ENCODE results near the gene DCC.

DCC gene

GRCh38 chr18:52435301-52435700, 95.3 kb downstream of the DCC start:
- DNase-seq (ENCODE audit: low read depth), result no peak
- no peak for TF ChIP-seq CTCF (IDR thresholded peaks at IDR 0.05; ENCODE audit: low read length, missing control alignments)
- no peak overlapping the region for H3K4me3 ChIP-seq (replicated peaks; ENCODE audit: low read depth, low read length)

GRCh38 chr18:52437161-52437560, 97.2 kb downstream of the DCC start:
- no peak for DNase-seq (ENCODE audit: low read depth)
- H3K4me3 ChIP-seq (replicated peaks; ENCODE audit: low read depth, low read length), result no peak overlapping the region
- no peak for TF ChIP-seq CTCF (IDR thresholded peaks at IDR 0.05; ENCODE audit: low read length, missing control alignments)

GRCh38 chr18:52439457-52439856, 99.5 kb downstream of the DCC start:
- DNase-seq (ENCODE audit: low read depth), result no peak
- TF ChIP-seq CTCF (IDR thresholded peaks at IDR 0.05; ENCODE audit: low read length, missing control alignments), result no peak
- H3K4me3 ChIP-seq (replicated peaks; ENCODE audit: low read depth, low read length), result no peak overlapping the region

GRCh38 chr18:52441794-52442193, 101.8 kb downstream of the DCC start:
- DNase-seq (ENCODE audit: low read depth), result no peak
- no peak overlapping the region for H3K4me3 ChIP-seq (replicated peaks; ENCODE audit: low read depth, low read length)
- no peak for TF ChIP-seq CTCF (IDR thresholded peaks at IDR 0.05; ENCODE audit: low read length, missing control alignments)

- DNase-seq (ENCODE audit: low read depth), result no peak
- TF ChIP-seq CTCF (IDR thresholded peaks at IDR 0.05; ENCODE audit: low read length, missing control alignments), result no peak
- no peak overlapping the region for H3K4me3 ChIP-seq (replicated peaks; ENCODE audit: low read depth, low read length)
Measured at GRCh38 chr18:52442686-52443085, 102.7 kb downstream of the DCC start.

- no peak for TF ChIP-seq CTCF (IDR thresholded peaks at IDR 0.05; ENCODE audit: low read length, missing control alignments)
Measured at GRCh38 chr18:52451256-52451655, 111.3 kb downstream of the DCC start.

GRCh38 chr18:52451851-52452250, 111.9 kb downstream of the DCC start:
- no peak for DNase-seq (ENCODE audit: low read depth)
- no peak overlapping the region for H3K4me3 ChIP-seq (replicated peaks; ENCODE audit: low read depth, low read length)
- TF ChIP-seq CTCF (IDR thresholded peaks at IDR 0.05; ENCODE audit: low read length, missing control alignments), result no peak

More at GRCh38 chr18:52451256-52451655, 111.3 kb downstream of the DCC start:
- DNase-seq (ENCODE audit: low read depth), result no peak
- no peak overlapping the region for H3K4me3 ChIP-seq (replicated peaks; ENCODE audit: low read depth, low read length)
